K562 (cell line): ENCODE results near the gene IL1B. TPM values are rescaled to one million over a fixed set of nuclear protein-coding genes. Genes with fewer than 3 reads are reported as not detected.

Source experiments
- E2F6 ChIP-seq, 2 experiments: IDR thresholded peaks; 2 replicates each; pipeline ENCODE4 v1.6.1; 2011; ENCODE audit warnings: borderline replicate concordance in 1 of 2, control low read depth in 1 of 2, low read depth in 1 of 2, low read length in 1 of 2, mild to moderate bottlenecking in 1 of 2, mixed read lengths in 1 of 2, moderate library complexity in 1 of 2; ENCODE audit not compliant: insufficient read depth in 1 of 2, insufficient read length in 1 of 2, poor library complexity in 1 of 2, severe bottlenecking in 1 of 2; ENCODE audit errors: extremely low read depth in 1 of 2
- EHMT2 ChIP-seq: fragments of 450-650 bp; IDR thresholded peaks from 2 replicates; pipeline ENCODE4 v1.6.1; 2018; ENCODE audit warnings: antibody characterized with exemption
- KLF13 ChIP-seq: fragments of 450-650 bp; IDR thresholded peaks from 2 replicates; pipeline ENCODE4 v1.6.1; 2016; ENCODE audit warnings: missing genetic modification characterization, low read depth, mild to moderate bottlenecking, missing compliant biosample characterization, moderate library complexity, borderline replicate concordance
- TSHZ1 ChIP-seq: fragments of 250-450 bp; sonication (Bioruptor Pico); IDR thresholded peaks from 2 replicates; pipeline ENCODE4 v1.4.0; 2020; ENCODE audit warnings: mild to moderate bottlenecking, moderate library complexity
- ZFP36 ChIP-seq: fragments of 150-350 bp; IDR thresholded peaks from 2 replicates; pipeline ENCODE4 v1.6.1; 2018; ENCODE audit warnings: low read length, low read depth; ENCODE audit not compliant: partially characterized antibody
- ZNF174 ChIP-seq: fragments of 250-450 bp; sonication (Bioruptor Pico); IDR thresholded peaks from 2 replicates; pipeline ENCODE4 v1.4.0; 2020; ENCODE audit warnings: mild to moderate bottlenecking
- ZNF766 ChIP-seq: fragments of 200-800 bp; sonication (Bioruptor generic); conservative IDR thresholded peaks from 2 replicates; pipeline ENCODE4 v1.6.1; 2016; ENCODE audit warnings: missing genetic modification characterization, missing compliant biosample characterization
- polyA plus RNA-seq, 8 experiments: library from polyadenylated mRNA; depleted of rRNA in 4 of 8; stranded (reverse) in 5 of 8; unstranded in 3 of 8; fragments of >200 nt; fragmentation: Nextera tagmentation in 2 of 8; fragmentation: Illumina TruSeq in 1 of 8; extraction: Ambion mirVana in 2 of 8; extraction: Trizol in 1 of 8; gene quantifications; 2 replicates each; pipeline versions ENCODE4 v1.2.1 to v1.2.3, GENCODE V29; 2011 to 2014; ENCODE audit warnings: inconsistent platforms in 1 of 8, missing spikeins in 1 of 8
- total RNA-seq, 7 experiments: library from RNA; depleted of rRNA in 6 of 7; stranded (reverse); fragments of >200 nt in 6 of 7; fragmentation: Illumina TruSeq in 2 of 7; extraction: Trizol in 2 of 7; gene quantifications; 2 replicates each; pipeline versions ENCODE4 v1.2.1 to v1.2.3, GENCODE V29; 2011 to 2021; ENCODE audit warnings: low replicate concordance in 1 of 7

Gene IL1B
- total and polyA plus RNA-seq, 9 of the 15 experiments (the other 6 are each of a cell fraction or from before 2014, with no cell fraction given): 0.29 TPM; not detected in 8

GRCh38 chr2:112836695-112837117 is at the start of gene IL1B (continued):
- TF ChIP-seq E2F6 (IDR thresholded peaks at IDR 0.05; ENCODE audit: borderline replicate concordance in 1 of 2, extremely low read depth in 1 of 2, insufficient read depth in 1 of 2, insufficient read length in 1 of 2, low read depth in 1 of 2, low read length in 1 of 2, poor library complexity in 1 of 2, severe bottlenecking in 1 of 2): peak in 1 of 2 experiments; percentile 19
- peak; percentile 44; the same call in 1 of the 2 replicates for TF ChIP-seq ZNF766 (CRISPR knock-in tag)
- no peak for TF ChIP-seq TSHZ1 (CRISPR knock-in tag)
- no peak for TF ChIP-seq ZFP36
- TF ChIP-seq EHMT2: no peak
- no peak for TF ChIP-seq ZNF174 (CRISPR knock-in tag)
- no peak for TF ChIP-seq KLF13
- TF ChIP-seq, all 486 proteins: peak for 7
